HL-60 (cell line): ENCODE data around the gene NDUFAF8.
A peak's percentile ranks its signal among the peaks of the same experiment; 100 is the strongest.

Experiments
- DNase-seq, 2 experiments: peaks; one replicate each; pipeline ENCODE4 v3.0.0-alpha.2; 2010 to 2020; ENCODE audit warnings: low read depth in 1 of 2, low spot score in 1 of 2
- H3K27ac ChIP-seq: fragments of 250-450 bp; sonication (Bioruptor Pico); replicated peaks from 2 replicates; pipeline ENCODE4 v1.5.1; 2020; ENCODE audit warnings: mild to moderate bottlenecking, moderate library complexity
- H3K27me3 ChIP-seq: fragments of 250-450 bp; sonication (Bioruptor Pico); 2 replicates; pipeline ENCODE4 v1.5.1; 2021; ENCODE audit warnings: mild to moderate bottlenecking, moderate library complexity; ENCODE audit not compliant: insufficient read depth, poor library complexity, severe bottlenecking
- H3K4me3 ChIP-seq: replicated peaks from 2 replicates; pipeline ENCODE4 v1.5.1; 2011; ENCODE audit warnings: mild to moderate bottlenecking, control low read depth, low read length; ENCODE audit not compliant: insufficient read depth
- CTCF ChIP-seq: IDR thresholded peaks from one replicate; pipeline ENCODE4 v1.5.1; 2011; ENCODE audit warnings: low read length, control low read depth, inconsistent platforms; ENCODE audit not compliant: insufficient read depth
- GABPA ChIP-seq: IDR thresholded peaks from 2 replicates; pipeline ENCODE4 v1.6.1; 2012; ENCODE audit warnings: low read depth
- POLR2AphosphoS5 ChIP-seq: IDR thresholded peaks from 2 replicates; pipeline ENCODE4 v1.6.1; 2012; ENCODE audit warnings: low read depth
- REST ChIP-seq: IDR thresholded peaks from 2 replicates; pipeline ENCODE4 v1.6.1; 2012; ENCODE audit warnings: low read depth; ENCODE audit not compliant: insufficient replicate concordance
- SPI1 ChIP-seq: IDR thresholded peaks from 2 replicates; pipeline ENCODE4 v1.6.1; 2012; ENCODE audit warnings: low read depth, mild to moderate bottlenecking, borderline replicate concordance

The NDUFAF8 gene

DNA sequence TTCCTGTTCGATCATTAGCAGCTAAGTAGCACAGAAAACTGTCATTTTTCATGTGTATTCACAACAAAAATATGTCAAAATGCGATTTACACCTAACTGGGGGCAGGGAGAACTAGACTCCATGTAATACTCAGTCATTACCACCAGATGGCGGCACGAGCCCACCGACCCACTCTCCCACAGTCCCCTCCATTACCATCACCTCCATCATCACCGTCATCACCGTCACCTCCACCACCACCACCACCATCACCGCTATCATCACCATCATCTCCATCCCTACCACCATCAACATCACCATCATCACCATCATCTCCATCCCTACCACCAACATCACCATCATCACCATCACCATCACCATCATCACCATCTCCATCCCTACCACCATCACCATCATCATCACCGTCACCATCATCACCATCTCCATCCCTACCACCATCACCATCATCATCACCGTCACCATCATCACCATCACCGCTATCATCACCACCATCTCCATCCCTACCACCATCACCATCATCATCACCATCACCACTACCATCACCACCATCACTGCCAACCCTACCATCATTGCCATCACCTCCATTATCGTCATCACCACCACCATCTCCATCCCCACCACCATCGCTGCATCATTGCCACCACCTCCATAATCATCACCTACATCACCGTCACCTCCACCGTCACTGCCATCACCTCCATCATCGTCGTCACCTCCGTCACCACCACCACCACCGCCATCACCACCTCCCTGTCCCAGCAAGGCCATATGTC, 14.4 kb downstream of the NDUFAF8 start:
- no peak overlapping the region for H3K27ac ChIP-seq
- no peak overlapping the region for H3K4me3 ChIP-seq
- TF ChIP-seq SPI1 (no peak), CTCF (peak; percentile 87)
- DNase-seq, result peak in 1 of 2 experiments; percentile 33
- H3K27me3 ChIP-seq, result no peaks in the 10 kb centered on the region

DNA sequence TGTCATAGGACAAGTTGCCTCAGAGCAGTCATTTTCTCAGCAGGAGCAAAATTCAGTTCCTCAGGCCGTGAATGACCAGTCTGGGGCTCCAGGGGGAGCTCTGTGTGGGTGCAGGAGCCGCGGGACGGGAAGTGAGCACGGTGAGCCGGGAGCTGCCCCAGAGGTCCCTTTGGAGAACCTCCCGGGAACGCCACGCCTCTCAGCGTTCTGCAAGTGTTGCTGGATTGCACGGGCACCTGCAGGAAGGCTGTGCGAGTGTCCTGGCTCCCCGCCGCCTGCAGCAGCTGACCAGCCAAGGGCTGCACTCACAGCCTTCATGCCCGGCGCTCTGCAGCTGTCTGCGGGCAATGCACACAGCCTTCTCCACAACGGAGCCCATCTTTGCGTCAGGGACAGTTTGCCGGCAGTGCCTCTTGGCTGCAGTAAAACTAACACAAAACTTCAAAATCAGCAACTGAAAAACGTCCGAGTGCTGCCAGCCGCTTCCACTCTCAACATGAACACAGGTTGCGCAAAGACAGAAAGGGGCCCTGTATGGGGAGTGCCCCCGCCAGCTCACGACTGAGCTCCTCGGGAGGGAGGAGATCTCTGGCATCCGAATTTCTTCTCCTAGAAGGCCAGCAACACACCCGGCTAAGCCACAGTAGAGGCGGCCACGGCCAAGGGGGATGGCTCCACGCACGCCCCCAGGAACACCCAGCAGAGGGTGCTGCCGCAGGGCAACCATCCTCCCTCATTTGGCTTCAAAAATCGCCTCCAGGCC, 16.0 kb downstream of the NDUFAF8 start:
- DNase-seq, result peak; percentile 71 to 90
- Histone ChIP-seq H3K27ac (peak overlapping the region; percentile 81), H3K27me3 (no peaks in the 10 kb centered on the region), H3K4me3 (peak overlapping the region; percentile 14)
- TF ChIP-seq CTCF (peak; percentile 69), POLR2AphosphoS5 (peak; percentile 14; the same call in 1 of the 2 replicates), REST (no peak), GABPA (no peak), SPI1 (peak; percentile 87)

DNA sequence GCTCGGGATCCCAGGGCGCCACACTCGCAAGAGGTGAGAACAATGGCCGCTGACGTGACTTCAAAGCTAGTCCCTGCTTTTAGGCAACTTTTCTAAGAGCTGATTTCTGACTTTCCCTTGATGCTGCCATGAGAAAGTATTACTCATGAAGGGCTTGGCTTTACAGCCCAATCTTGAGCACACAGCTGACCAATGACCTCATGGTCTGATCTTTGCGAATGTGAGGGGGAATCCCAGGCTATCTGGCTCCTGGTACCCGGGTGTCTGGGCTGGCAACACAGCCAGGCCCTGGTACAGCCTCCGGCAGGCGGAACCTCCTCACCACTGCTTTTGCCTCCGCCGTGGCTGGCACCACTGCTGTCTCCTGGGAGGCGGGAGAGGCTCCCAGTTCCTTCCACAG, 17.5 kb downstream of the NDUFAF8 start:
- Histone ChIP-seq H3K27ac (no peak overlapping the region), H3K27me3 (no peaks in the 10 kb centered on the region), H3K4me3 (no peak overlapping the region)
- TF ChIP-seq POLR2AphosphoS5, result no peak
- no peak for TF ChIP-seq CTCF
- no peak for TF ChIP-seq GABPA
- TF ChIP-seq SPI1, result no peak
- TF ChIP-seq REST, result no peak
- no peak for DNase-seq
